ENCODE results near the gene EEF2.
"Not testable (repeated sequence)": the region's sequence is repeated elsewhere in the genome, so short reads cannot be mapped to it uniquely, and the experiment has no call there.

The EEF2 gene

DNA sequence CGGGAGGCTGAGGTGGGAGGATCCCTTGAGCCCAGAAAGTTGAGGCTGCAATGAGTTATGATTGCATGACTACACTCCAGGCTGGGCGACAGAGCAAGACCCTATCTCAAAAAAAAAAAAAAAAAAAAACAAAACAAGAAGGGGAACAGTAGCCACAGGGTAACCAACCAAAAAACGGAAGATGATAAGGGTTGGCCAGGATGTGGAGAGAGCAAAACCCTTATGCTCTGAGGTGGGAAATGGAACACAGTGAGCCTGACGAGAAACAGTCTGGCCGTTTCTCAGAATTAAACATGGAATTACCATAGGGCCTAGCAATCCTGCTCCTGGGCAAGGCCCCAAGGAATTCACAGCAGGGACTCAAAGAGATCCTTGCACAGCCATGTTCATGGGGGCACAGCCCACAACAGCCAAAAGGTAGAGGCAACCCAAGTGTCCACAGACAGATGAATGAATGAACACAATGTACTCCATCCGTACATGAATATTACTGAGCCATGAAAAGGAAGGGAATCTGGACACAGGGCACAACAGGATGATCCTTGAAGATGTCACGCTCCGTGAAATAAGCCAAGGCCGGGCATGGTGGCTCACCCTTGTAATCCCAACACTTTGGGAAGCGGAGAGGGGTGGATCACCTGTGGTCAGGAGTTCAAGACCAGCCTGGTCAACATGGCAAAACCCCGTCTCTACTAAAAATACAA is 41.1 kb downstream of the EEF2 start:
- no peak for DNase-seq (ENCODE audit: low spot score)

DNA sequence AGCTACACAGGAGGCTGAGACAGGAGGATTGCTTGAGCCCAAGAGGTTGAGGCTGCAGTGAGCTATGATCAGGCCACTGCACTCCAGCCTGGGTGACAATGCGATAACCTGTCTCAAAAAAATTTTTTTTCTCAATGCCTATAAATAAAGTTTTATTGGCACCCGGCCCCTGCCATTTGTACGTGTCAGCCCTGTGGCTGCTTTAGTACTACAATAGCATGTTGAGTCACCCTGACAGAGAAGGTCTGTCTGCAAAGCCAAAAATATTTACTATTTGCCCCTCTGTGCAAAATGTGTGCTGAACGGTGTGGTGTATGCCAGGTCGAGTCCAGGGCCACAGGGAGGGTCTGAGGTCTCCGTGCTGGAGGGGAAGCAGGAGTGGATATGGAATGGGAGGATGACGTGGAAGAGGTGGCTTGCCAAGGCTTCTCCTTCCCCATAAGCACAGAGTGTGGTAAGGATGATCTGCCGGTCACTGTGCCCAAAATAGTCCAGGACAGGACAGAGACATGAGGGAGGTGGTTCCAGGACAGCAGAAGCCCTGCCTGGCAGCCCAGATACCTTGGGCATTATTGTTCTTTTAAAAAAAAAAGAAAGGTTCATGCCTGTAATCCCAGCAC is 42.4 kb downstream of the EEF2 start:
- no peak for DNase-seq (ENCODE audit: low spot score)

DNA sequence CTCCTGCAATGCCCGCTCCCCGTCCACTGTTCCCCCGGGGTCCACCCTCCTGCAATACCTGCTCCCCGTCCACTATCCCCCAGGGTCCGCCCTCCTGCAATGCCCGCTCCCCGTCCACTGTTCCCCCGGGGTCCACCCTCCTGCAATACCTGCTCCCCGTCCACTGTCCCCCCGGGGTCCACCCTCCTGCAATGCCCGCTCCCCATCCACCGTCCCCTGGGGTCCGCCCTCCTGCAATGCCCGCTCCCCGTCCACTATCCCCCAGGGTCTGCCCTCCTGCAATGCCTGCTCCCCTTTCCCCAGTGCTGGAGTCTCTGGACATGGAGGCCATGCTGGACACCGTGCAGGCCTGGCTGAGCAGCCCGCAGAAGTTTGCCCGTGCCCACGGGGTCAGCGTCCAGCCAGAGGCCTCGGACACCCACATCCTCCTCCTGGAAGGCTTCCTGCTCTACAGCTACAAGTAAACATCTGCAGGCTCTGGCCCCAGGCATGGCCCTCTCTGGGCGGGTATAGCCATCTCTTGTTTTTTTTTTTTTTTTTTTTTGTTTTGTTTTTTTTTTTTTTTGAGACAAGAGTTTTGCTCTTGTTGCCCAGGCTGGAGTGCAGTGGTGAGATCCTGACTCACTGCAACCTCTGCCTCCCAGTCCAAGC is 46.8 kb downstream of the EEF2 start:
- DNase-seq (ENCODE audit: low spot score), result not testable (repeated sequence)

DNA sequence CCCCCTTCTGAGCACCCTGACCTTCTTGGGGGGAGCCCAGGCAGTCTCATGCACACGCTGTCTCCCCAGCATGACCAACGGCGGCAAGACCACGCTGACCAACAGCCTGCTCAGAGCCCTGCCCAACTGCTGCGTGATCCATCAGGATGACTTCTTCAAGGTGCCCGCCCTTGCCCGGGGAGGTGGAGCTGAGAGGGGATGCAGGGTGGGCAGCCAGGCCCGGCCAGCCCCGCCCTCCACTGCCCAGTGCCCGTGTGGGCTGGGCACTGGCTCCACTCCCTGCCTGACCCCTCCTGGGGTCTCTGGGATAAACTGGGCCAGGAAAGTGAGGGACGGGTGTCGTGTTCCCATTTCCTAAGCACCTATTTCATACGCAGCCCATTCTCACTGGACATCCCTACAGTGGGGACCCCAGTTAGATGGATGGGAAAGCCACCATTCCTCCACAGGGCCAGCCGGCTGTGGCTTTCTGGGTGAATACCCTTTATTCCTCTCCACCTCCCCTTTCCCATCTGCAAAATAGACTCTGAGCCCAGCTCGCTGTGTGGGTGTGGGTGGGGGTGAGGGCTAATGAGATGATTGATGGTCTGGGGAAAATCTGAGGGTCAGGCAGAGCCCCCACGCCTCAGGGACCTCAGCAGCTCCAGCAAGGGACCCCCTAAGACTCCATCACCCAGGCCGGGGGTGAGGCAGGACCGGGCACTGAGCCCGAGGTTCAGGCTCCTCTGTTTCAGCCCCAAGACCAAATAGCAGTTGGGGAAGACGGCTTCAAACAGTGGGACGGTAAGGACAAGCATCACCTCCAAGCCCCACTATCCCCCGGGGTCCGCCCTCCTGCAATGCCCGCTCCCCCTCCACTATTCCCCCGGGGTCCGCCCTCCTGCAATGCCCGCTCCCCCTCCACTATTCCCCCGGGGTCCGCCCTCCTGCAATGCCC is 48.5 kb downstream of the EEF2 start:
- no peak for DNase-seq (ENCODE audit: low spot score)

DNA sequence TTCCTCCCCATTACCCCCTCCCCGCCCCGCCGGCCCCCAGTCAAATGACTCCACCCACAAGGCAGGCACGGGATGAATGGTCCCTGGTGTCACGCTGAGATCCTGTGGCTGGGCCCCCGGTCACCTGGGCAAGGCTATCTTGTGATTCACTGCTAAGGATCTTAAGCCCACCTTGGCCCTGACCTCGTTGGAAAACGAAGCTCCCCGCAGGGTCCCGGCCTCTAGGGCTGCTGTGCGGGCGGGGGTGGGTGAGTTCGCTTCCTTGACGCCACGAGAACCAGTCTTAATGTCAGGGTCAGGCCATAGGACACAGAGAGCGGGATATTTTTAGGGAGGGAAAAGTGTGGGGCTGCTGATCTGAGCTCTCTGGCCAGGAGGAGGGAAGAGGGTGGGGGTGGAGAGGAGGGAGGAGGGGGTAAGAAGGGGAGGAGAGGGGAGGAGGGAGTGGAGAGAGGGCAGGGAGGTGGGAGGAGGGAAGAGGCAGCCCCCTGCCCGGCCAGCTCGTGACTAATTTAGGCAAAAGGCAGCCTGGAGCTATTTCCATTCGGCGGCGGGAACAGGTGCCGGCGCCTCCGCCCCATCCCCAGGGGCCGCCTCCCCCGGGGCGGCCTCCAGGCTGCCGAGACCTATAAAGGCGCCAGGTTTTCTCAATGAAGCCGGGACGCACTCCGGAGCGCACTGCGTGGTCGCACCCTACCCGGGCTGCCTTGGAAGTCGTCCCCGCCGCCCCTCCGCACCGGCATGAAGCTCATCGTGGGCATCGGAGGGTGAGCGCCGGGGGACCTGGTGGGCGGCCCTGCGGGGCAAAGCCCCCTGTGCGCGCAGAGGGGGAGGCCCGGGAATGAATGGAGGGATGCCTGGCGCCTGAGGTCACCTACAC is 52.1 kb downstream of the EEF2 start, which contains the start of gene NMRK2:
Gene NMRK2, plus strand, starts transcription at position 139 of the 880 bp plus-strand sequence. Its CDS starts 603 bp downstream, at position 742.
- no peak for DNase-seq (ENCODE audit: low spot score)

DNA sequence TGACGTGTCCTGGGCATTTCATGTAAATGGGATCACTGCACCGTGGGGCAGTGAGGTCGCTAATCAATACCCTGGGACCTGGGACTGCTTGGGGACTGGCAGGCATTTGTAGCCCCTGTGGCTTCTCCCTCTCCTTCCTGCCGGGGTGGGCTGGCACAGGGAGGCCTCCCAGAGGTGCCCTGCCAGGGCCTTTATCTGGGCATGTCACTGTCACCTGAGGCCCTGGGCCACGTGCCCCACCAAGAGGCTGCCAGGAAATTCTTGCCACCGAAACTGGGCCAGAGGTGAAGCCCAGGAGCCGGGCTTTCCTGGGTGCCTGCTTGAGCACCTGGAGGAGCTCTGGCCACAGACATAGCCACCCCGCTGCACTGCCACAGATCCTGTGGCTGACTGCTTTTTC is 54.2 kb downstream of the EEF2 start:
- no peak for DNase-seq (ENCODE audit: low spot score)
